ENCODE measurements around the gene BMP6. TPM values are rescaled to one million over a fixed set of nuclear protein-coding genes. Genes with fewer than 3 reads are reported as not detected.

The BMP6 gene
- total RNA-seq, 4 donors from 2014 or later: 4.8 to 8.8 (median 7.3) TPM

DNA sequence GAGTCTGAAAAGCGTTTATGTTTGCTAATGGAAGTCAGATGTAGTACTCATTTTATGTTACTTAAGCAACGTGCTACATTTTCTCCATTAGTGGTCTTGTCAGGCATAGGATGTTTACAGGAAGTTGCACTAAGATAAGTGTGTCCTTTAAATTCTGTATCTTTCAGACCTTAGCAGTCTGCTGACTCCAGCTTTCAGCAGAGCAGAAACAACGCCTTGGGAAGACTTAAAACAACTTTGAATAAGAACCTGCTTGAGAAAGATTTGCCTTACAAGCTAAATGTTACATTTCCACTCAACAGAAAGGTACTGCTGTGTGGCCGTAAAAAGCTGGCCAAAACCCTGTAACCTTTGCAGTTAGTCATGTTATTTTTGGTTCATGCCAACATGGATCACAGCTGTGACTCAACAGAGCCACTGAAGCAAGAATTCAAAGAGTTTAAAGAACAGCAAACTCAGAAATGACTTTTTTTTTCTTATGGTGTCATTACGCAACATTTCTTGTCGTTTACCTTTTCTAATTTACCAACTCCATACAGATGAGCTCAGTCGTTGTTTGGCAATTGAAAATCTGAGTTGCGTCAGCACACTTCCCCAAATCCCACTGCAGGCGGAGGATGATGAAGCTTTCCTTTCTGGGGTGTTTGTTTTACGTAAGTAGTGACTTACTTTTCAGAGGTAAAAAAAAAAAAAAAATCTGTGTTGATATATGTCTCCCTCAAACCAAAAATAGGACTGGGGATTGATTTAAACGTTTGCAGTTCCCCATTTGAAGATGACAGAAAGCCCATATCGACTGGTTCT is 27.9 kb upstream of the BMP6 start:
- Histone ChIP-seq H3K27me3 (no peaks in the 10 kb centered on the region), H3K9me3 (no peaks in the 10 kb centered on the region), H3K4me1 (peaks cover 0 to 14% (median 3%) of the 10 kb centered on the region in 4 donors), H3K27ac (peak overlapping the region in 1 of 4 donors; percentile 41), H3K4me3 (no peak overlapping the region), H3K36me3 (no peaks in the 10 kb centered on the region)
- WGBS, 2 donors: 49 to 54% methylated on average over 12 of the region's 12 CpGs
- peak in 1 of 2 donors; percentile 39 for DNase-seq (ENCODE audit: low spot score in 2 of 2)
- TF ChIP-seq EP300 (IDR thresholded peaks at IDR 0.05): peak in 1 of 2 donors; percentile 57
- TF ChIP-seq, protein P1, sequence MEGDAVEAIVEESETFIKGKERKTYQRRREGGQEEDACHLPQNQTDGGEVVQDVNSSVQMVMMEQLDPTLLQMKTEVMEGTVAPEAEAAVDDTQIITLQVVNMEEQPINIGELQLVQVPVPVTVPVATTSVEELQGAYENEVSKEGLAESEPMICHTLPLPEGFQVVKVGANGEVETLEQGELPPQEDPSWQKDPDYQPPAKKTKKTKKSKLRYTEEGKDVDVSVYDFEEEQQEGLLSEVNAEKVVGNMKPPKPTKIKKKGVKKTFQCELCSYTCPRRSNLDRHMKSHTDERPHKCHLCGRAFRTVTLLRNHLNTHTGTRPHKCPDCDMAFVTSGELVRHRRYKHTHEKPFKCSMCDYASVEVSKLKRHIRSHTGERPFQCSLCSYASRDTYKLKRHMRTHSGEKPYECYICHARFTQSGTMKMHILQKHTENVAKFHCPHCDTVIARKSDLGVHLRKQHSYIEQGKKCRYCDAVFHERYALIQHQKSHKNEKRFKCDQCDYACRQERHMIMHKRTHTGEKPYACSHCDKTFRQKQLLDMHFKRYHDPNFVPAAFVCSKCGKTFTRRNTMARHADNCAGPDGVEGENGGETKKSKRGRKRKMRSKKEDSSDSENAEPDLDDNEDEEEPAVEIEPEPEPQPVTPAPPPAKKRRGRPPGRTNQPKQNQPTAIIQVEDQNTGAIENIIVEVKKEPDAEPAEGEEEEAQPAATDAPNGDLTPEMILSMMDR (IDR thresholded peaks at IDR 0.05): no peak

GRCh38 chr6:7701212-7701834 is 24.6 kb upstream of the BMP6 start:
- Histone ChIP-seq H3K36me3 (no peaks in the 10 kb centered on the region), H3K4me1 (peaks cover 0 to 14% (median 3%) of the 10 kb centered on the region in 4 donors), H3K9me3 (no peaks in the 10 kb centered on the region), H3K27ac (no peak overlapping the region), H3K27me3 (no peaks in the 10 kb centered on the region), H3K4me3 (no peak overlapping the region)
- no peak for DNase-seq (ENCODE audit: low spot score in 2 of 2)
- no peak for TF ChIP-seq EP300 (IDR thresholded peaks at IDR 0.05)
- TF ChIP-seq POLR2A (IDR thresholded peaks at IDR 0.05): no peak
- TF ChIP-seq, protein P1 (IDR thresholded peaks at IDR 0.05): no peak
- 83 to 87% methylated on average over 5 of the region's 5 CpGs for WGBS, 2 donors

DNA sequence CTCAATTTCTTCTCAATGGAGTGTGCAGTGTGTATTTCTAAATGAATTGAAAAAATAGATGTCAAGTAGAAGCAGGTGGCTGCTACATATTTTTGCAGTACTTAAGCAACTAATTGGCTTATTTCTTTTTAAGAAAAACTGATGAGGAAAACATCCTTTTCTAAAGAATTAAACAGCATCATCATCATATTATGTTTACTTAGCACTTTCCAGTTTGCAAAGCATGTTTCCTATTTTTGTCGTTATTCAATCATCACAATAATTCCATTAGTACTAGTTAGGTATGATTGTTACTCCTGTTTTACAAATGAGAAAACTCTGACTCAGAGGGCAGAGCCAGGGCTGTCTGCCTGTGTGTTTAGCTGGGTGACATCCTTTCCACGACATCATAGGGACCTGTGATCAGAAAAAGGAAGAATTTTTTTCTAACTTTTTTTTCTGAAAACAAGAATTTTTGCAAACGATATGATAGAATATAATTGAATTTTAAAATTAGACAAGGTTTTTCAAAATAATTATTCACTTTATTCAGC is 22.7 kb upstream of the BMP6 start:
- H3K36me3 ChIP-seq: no peaks in the 10 kb centered on the region
- DNase-seq (ENCODE audit: low spot score in 2 of 2): no peak
- no peaks in the 10 kb centered on the region for H3K9me3 ChIP-seq
- no peak overlapping the region for H3K27ac ChIP-seq
- H3K4me1 ChIP-seq: peaks cover 0 to 5% (median 3%) of the 10 kb centered on the region in 4 donors
- no peaks in the 10 kb centered on the region for H3K27me3 ChIP-seq
- no peak overlapping the region for H3K4me3 ChIP-seq
- no peak for TF ChIP-seq POLR2A (IDR thresholded peaks at IDR 0.05)
- TF ChIP-seq, protein P1 (IDR thresholded peaks at IDR 0.05): no peak
- no peak for TF ChIP-seq EP300 (IDR thresholded peaks at IDR 0.05)
- 57 to 64% methylated on average over 3 of the region's 3 CpGs for WGBS, 2 donors

GRCh38 chr6:7705483-7705882 is 20.4 kb upstream of the BMP6 start:
- H3K27ac ChIP-seq: no peak overlapping the region
- no peak for DNase-seq (ENCODE audit: low spot score in 2 of 2)
- TF ChIP-seq EP300 (IDR thresholded peaks at IDR 0.05) (no peak), POLR2A (IDR thresholded peaks at IDR 0.05) (no peak)
- TF ChIP-seq, protein P1 (IDR thresholded peaks at IDR 0.05): no peak

GRCh38 chr6:7706269-7706668 is 19.6 kb upstream of the BMP6 start:
- TF ChIP-seq, protein P1 (IDR thresholded peaks at IDR 0.05): no peak
- TF ChIP-seq POLR2A (IDR thresholded peaks at IDR 0.05) (no peak), EP300 (IDR thresholded peaks at IDR 0.05) (no peak)
- WGBS, 2 donors: 63 to 66% methylated on average over 4 of the region's 4 CpGs
- H3K9me3 ChIP-seq: peaks cover 0 to 4% (median 0%) of the 10 kb centered on the region in 4 donors
- H3K4me3 ChIP-seq: no peak overlapping the region
- H3K4me1 ChIP-seq: peaks cover 0 to 5% (median 0%) of the 10 kb centered on the region in 4 donors
- no peaks in the 10 kb centered on the region for H3K36me3 ChIP-seq
- no peaks in the 10 kb centered on the region for H3K27me3 ChIP-seq
- DNase-seq (ENCODE audit: low spot score in 2 of 2): no peak
- H3K27ac ChIP-seq: no peak overlapping the region

More at GRCh38 chr6:7705483-7705882, 20.4 kb upstream of the BMP6 start:
- Histone ChIP-seq H3K4me3 (no peak overlapping the region), H3K27me3 (no peaks in the 10 kb centered on the region), H3K9me3 (no peaks in the 10 kb centered on the region), H3K36me3 (no peaks in the 10 kb centered on the region), H3K4me1 (peaks cover 0 to 5% (median 0%) of the 10 kb centered on the region in 4 donors)
- 62 to 64% methylated on average over 4 of the region's 4 CpGs for WGBS, 2 donors
